Endothelial cell of umbilical vein (primary cell): ENCODE measurements around the gene TFAP2D. TPM values are rescaled to one million over a fixed set of nuclear protein-coding genes. Genes with fewer than 3 reads are reported as not detected.

Experiments used
- BruUV-seq: library from RNA; stranded (reverse); fragments of 400-500 nt; replicated peaks from 2 replicates; lab custom pipeline; 2021; lab: Mats Ljungman, UMichigan
- CTCF ChIA-PET: fragments of 300-600, 350-600 bp; sonication (Branson Sonifier 250); formaldehyde crosslinking; loops from one replicate; lab custom pipeline; 2021; ENCODE audit warnings: antibody characterized with exemption, inconsistent platforms; lab: Charles Lee
- POLR2A ChIA-PET: fragments of 300-600, 350-600 bp; sonication (Branson Sonifier 250); formaldehyde crosslinking; loops from one replicate; lab custom pipeline; 2021; ENCODE audit warnings: antibody characterized with exemption, inconsistent platforms; lab: Charles Lee
- DNase-seq: peaks from one replicate; pipeline ENCODE4 v3.0.0-alpha.2; 2011; ENCODE audit warnings: low read depth, low spot score
- FAIRE-seq: peaks from 2 replicates; lab custom pipeline; 2011; peaks lifted over from hg19 to GRCh38; lab: Jason Lieb, UNC
- H2AFZ ChIP-seq: 2 replicates; pipeline ENCODE4 v1.6.0; 2012; ENCODE audit warnings: low read depth, low read length, control low read depth, inconsistent platforms
- H3K27ac ChIP-seq: 2 replicates; pipeline ENCODE4 v1.5.1; 2011; ENCODE audit warnings: low read depth, mild to moderate bottlenecking, control low read depth, low read length, moderate library complexity; ENCODE audit not compliant: insufficient read depth
- H3K27me3 ChIP-seq, 2 experiments: 2 replicates each; pipeline versions ENCODE4 v1.6.0 to v1.6.1; 2011; ENCODE audit warnings: low read length in 2 of 2, mixed read lengths in 1 of 2; ENCODE audit not compliant: control insufficient read depth in 2 of 2, insufficient read depth in 2 of 2
- H3K36me3 ChIP-seq, 2 experiments: 2 replicates in 1 of 2; 3 replicates in 1 of 2; pipeline ENCODE4 v1.5.1; 2011; ENCODE audit warnings: low read length in 2 of 2, mild to moderate bottlenecking in 1 of 2, moderate library complexity in 1 of 2; ENCODE audit not compliant: control insufficient read depth in 2 of 2, insufficient read depth in 2 of 2; ENCODE audit errors: extremely low read depth in 1 of 2
- H3K4me1 ChIP-seq: 3 replicates; pipeline ENCODE4 v1.5.1; 2011; ENCODE audit warnings: mild to moderate bottlenecking, low read length; ENCODE audit not compliant: control insufficient read depth, insufficient read depth; ENCODE audit errors: extremely low read depth
- H3K4me2 ChIP-seq: 2 replicates; pipeline ENCODE4 v1.6.1; 2011; ENCODE audit warnings: low read length, control low read depth, mixed read lengths; ENCODE audit not compliant: insufficient read depth
- H3K4me3 ChIP-seq, 3 experiments: fragments of 200-600 bp in 1 of 3; sonication (generic), shearing (Covaris generic) in 1 of 3; replicated peaks in 1 of 3; 2 replicates each; pipeline ENCODE4 v1.5.1; 2011 to 2016; ENCODE audit warnings: control low read depth in 3 of 3, low read length in 3 of 3, mild to moderate bottlenecking in 2 of 3, inconsistent platforms in 1 of 3, low read depth in 1 of 3, moderate library complexity in 1 of 3; ENCODE audit not compliant: insufficient read depth in 1 of 3
- H3K79me2 ChIP-seq: 2 replicates; pipeline ENCODE4 v1.6.0; 2012; ENCODE audit warnings: low read length, inconsistent platforms; ENCODE audit not compliant: control insufficient read depth, insufficient read depth
- H3K9ac ChIP-seq: replicated peaks from 2 replicates; pipeline ENCODE3; 2011; ENCODE audit warnings: low read length, control low read depth; ENCODE audit not compliant: insufficient read depth; ENCODE audit errors: extremely low read depth
- H3K9me1 ChIP-seq: replicated peaks from 3 replicates; pipeline ENCODE4 v1.6.0; 2011; ENCODE audit warnings: mild to moderate bottlenecking, low read length; ENCODE audit not compliant: control insufficient read depth, insufficient read depth; ENCODE audit errors: extremely low read depth
- H3K9me3 ChIP-seq: replicated peaks from 2 replicates; pipeline ENCODE4 v1.5.1; 2012; ENCODE audit warnings: low read length, inconsistent platforms; ENCODE audit not compliant: control insufficient read depth, insufficient read depth
- H4K20me1 ChIP-seq: replicated peaks from 2 replicates; pipeline ENCODE3; 2011; ENCODE audit warnings: mild to moderate bottlenecking, low read length; ENCODE audit not compliant: control insufficient read depth, insufficient read depth; ENCODE audit errors: extremely low read depth
- EZH2 ChIP-seq: IDR thresholded peaks from 2 replicates; pipeline ENCODE4 v1.6.1; 2012; ENCODE audit warnings: borderline replicate concordance, low read depth, mild to moderate bottlenecking, moderate library complexity, low read length, inconsistent platforms; ENCODE audit not compliant: severe bottlenecking
- FOS ChIP-seq: IDR thresholded peaks from 2 replicates; pipeline ENCODE4 v1.6.1; 2011; ENCODE audit warnings: mild to moderate bottlenecking, low read length, moderate library complexity, borderline replicate concordance; ENCODE audit not compliant: insufficient read depth
- GATA2 ChIP-seq: IDR thresholded peaks from 2 replicates; pipeline ENCODE4 v1.7.0; 2011; ENCODE audit warnings: low read depth, mild to moderate bottlenecking, moderate library complexity, mixed read lengths, low read length; ENCODE audit not compliant: insufficient read length, insufficient read depth
- JUN ChIP-seq: IDR thresholded peaks from 2 replicates; pipeline ENCODE4 v1.6.1; 2011; ENCODE audit warnings: borderline replicate concordance, low read depth; ENCODE audit not compliant: insufficient read length, insufficient read depth
- MYC ChIP-seq: IDR thresholded peaks from one replicate; pipeline ENCODE4 v1.6.1; 2011; ENCODE audit warnings: mild to moderate bottlenecking, low read depth, low read length
- POLR2A ChIP-seq: IDR thresholded peaks from 2 replicates; pipeline ENCODE4 v1.6.1; 2012; ENCODE audit warnings: low read depth, mild to moderate bottlenecking, control low read depth, low read length
- POLR2AphosphoS5 ChIP-seq: IDR thresholded peaks from 2 replicates; pipeline ENCODE4 v1.6.1; 2012; ENCODE audit warnings: low read depth, mild to moderate bottlenecking, control low read depth, low read length, moderate library complexity; ENCODE audit not compliant: insufficient read depth
- dilution Hi-C: fragments of 300-500 bp; cut with MboI; formaldehyde crosslinking; loops from one replicate; pipeline ENCODE4 v1.15.0; 2019; ENCODE audit warnings: low sequenced_read_pairs; ENCODE audit not compliant: extremely low pct_ligation_motif_present
- intact Hi-C: fragments of 100-400 bp; cut with micrococcal nuclease; formaldehyde crosslinking; loops from one replicate; pipeline ENCODE4 v1.10.0; 2022
- polyA plus RNA-seq, 4 experiments: library from polyadenylated mRNA; depleted of rRNA in 3 of 4; stranded (reverse) in 3 of 4; unstranded in 1 of 4; fragments of >200 nt; gene quantifications; 2 replicates each; pipeline versions ENCODE4 v1.2.1 to v1.2.3, GENCODE V29; 2011 to 2012; ENCODE audit warnings: missing spikeins in 1 of 4
- total RNA-seq: library from RNA; stranded (reverse); gene quantifications from 2 replicates; pipeline ENCODE4 v1.2.3, GENCODE V29; 2021
- TF ChIP-seq, protein P1 (sequence below): IDR thresholded peaks from 2 replicates; pipeline ENCODE4 v1.6.1; 2011; ENCODE audit not compliant: insufficient read depth, insufficient read length
- TF ChIP-seq, protein P2 (sequence below), 2 donors: IDR thresholded peaks; 1 replicate in 1 of 2; 2 replicates in 1 of 2; pipeline ENCODE4 v1.5.1; 2011; ENCODE audit warnings: low read length in 2 of 2, mild to moderate bottlenecking in 2 of 2, moderate library complexity in 2 of 2, control low read depth in 1 of 2, inconsistent platforms in 1 of 2, low read depth in 1 of 2; ENCODE audit not compliant: insufficient read depth in 1 of 2; ENCODE audit errors: extremely low read depth in 1 of 2

TFAP2D gene
- total and polyA plus RNA-seq, 2 donors (not counting 3 experiments of a cell fraction or from before 2014, with no cell fraction given): not detected

DNA sequence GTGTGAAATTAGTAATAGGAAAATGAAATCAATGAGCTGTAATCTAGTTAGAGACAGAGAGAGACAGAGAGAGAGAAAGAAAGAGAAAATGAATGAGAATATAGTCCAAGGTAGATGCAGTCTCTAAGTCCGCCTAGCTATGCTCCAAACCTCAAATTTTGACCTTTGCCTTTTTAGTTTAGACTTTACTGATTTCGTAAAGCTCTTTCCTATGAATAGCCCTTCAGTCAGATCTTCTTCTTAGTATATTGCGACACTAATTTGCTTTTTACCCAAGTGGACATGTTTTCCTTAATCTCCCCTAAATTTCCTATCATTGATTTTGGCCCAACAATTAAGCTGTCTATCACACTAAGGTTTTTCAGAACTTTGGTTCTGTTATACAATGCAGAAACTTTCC is 49.5 kb downstream of the TFAP2D start:
- CTCF ChIA-PET: no interaction called here

DNA sequence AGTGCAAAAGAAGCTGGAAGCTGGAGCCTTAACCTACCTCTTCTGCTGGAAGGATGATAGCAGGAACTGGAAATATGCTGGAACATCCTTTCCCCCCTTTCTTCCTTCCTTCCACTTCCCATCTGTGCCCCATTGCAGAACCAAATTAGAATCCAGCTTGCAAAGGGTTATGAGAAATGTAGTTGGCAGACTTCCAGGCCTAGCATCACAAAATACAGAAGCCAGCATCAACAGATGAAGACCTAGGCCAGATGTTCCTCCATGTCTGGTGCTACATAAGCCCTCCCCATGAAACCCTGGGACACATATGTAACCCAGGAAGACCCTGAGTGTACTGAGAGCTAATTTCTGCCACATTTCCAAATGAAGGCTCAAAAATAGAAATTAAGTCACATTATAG is 65.4 kb downstream of the TFAP2D start:
- Histone ChIP-seq H2AFZ (no peak overlapping the region), H4K20me1 (no peaks in the 10 kb centered on the region), H3K79me2 (no peaks in the 10 kb centered on the region), H3K9me3 (no peaks in the 10 kb centered on the region), H3K9ac (no peak overlapping the region), H3K4me1 (no peaks in the 10 kb centered on the region), H3K4me2 (no peak overlapping the region), H3K27ac (no peak overlapping the region), H3K36me3 (no peaks in the 10 kb centered on the region), H3K9me1 (no peaks in the 10 kb centered on the region), H3K4me3 (no peak overlapping the region), H3K27me3 (no peaks in the 10 kb centered on the region)
- intact Hi-C loops: no loop called here
- ChIA-PET POLR2A (no interaction called here), CTCF (interaction anchor here (1.6 kb wide), 1 partner anchor 8 kb away, joined by 4 read pairs; no protein-coding TSS in a partner anchor)
- no TSS peak for BruUV-seq
- TF ChIP-seq FOS (no peak), MYC (no peak), JUN (no peak), POLR2A (no peak), POLR2AphosphoS5 (no peak), GATA2 (no peak), EZH2 (no peak)
- TF ChIP-seq, protein P1, sequence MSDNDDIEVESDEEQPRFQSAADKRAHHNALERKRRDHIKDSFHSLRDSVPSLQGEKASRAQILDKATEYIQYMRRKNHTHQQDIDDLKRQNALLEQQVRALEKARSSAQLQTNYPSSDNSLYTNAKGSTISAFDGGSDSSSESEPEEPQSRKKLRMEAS: no peak
- TF ChIP-seq, protein P2, sequence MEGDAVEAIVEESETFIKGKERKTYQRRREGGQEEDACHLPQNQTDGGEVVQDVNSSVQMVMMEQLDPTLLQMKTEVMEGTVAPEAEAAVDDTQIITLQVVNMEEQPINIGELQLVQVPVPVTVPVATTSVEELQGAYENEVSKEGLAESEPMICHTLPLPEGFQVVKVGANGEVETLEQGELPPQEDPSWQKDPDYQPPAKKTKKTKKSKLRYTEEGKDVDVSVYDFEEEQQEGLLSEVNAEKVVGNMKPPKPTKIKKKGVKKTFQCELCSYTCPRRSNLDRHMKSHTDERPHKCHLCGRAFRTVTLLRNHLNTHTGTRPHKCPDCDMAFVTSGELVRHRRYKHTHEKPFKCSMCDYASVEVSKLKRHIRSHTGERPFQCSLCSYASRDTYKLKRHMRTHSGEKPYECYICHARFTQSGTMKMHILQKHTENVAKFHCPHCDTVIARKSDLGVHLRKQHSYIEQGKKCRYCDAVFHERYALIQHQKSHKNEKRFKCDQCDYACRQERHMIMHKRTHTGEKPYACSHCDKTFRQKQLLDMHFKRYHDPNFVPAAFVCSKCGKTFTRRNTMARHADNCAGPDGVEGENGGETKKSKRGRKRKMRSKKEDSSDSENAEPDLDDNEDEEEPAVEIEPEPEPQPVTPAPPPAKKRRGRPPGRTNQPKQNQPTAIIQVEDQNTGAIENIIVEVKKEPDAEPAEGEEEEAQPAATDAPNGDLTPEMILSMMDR (IDR thresholded peaks at IDR 0.05; ENCODE audit: extremely low read depth in 1 of 2, insufficient read depth in 1 of 2, low read depth in 1 of 2, low read length in 2 of 2): no peak
- FAIRE-seq (no peak), DNase-seq (no peak)
- dilution Hi-C loops: no loop called here

More for the DNA sequence above, 49.5 kb downstream of the TFAP2D start:
- H3K4me1 ChIP-seq: no peaks in the 10 kb centered on the region
- no peaks in the 10 kb centered on the region for H3K36me3 ChIP-seq
- DNase-seq (no peak), FAIRE-seq (no peak)
- no peak overlapping the region for H3K4me2 ChIP-seq
- dilution Hi-C loops: no loop called here
- no peak for TF ChIP-seq GATA2
- TF ChIP-seq EZH2: no peak
- no peak for TF ChIP-seq POLR2A
- no peak for TF ChIP-seq MYC
- TF ChIP-seq, protein P1: no peak
- no peaks in the 10 kb centered on the region for H3K79me2 ChIP-seq
- H3K9ac ChIP-seq: no peak overlapping the region
- no peak overlapping the region for H2AFZ ChIP-seq
- POLR2A ChIA-PET: no interaction called here
- intact Hi-C loops: no loop called here
- H3K9me1 ChIP-seq: no peaks in the 10 kb centered on the region
- BruUV-seq: no TSS peak
- H3K9me3 ChIP-seq: no peaks in the 10 kb centered on the region
- H3K27ac ChIP-seq: no peak overlapping the region
- H3K4me3 ChIP-seq: no peak overlapping the region
- no peaks in the 10 kb centered on the region for H4K20me1 ChIP-seq
- no peaks in the 10 kb centered on the region for H3K27me3 ChIP-seq
